HepG2 (cell line): Measurements from ENCODE around the gene RRP8. TPM values are rescaled to one million over a fixed set of nuclear protein-coding genes. Genes with fewer than 3 reads are reported as not detected.

Experiments used
- CEBPG ChIP-seq: IDR thresholded peaks from 2 replicates; pipeline ENCODE4 v1.6.1; 2016
- CHD2 ChIP-seq: IDR thresholded peaks from 2 replicates; pipeline ENCODE4 v1.6.1; 2011; ENCODE audit warnings: low read depth, low read length, improper control_type of control experiment
- FOXK2 ChIP-seq: fragments of 450-650 bp; IDR thresholded peaks from 2 replicates; pipeline ENCODE4 v1.6.1; 2016
- JDP2 ChIP-seq: sonication (generic); formaldehyde crosslinking; IDR thresholded peaks from 2 replicates; pipeline ENCODE4 v1.8.1; 2022; ENCODE audit warnings: missing genetic modification reagents, borderline replicate concordance
- MAFK ChIP-seq, 2 experiments: IDR thresholded peaks in 1 of 2; conservative IDR thresholded peaks in 1 of 2; 2 replicates each; pipeline ENCODE4 v1.6.1; 2011; ENCODE audit warnings: improper control_type of control experiment in 2 of 2, low read length in 2 of 2
- NFIC ChIP-seq: IDR thresholded peaks from 2 replicates; pipeline ENCODE4 v1.6.1; 2012; ENCODE audit warnings: mild to moderate bottlenecking, low read length, inconsistent platforms
- NR2C2 ChIP-seq: sonication (generic); formaldehyde crosslinking; IDR thresholded peaks from 2 replicates; pipeline ENCODE4 v1.4.0; 2020; ENCODE audit warnings: missing genetic modification reagents, mild to moderate bottlenecking, moderate library complexity, borderline replicate concordance
- RXRB ChIP-seq: IDR thresholded peaks from 2 replicates; pipeline ENCODE4 v1.6.1; 2016; ENCODE audit warnings: borderline replicate concordance, missing genetic modification reagents, missing compliant biosample characterization
- SNAPC4 ChIP-seq: sonication (generic); formaldehyde crosslinking; IDR thresholded peaks from 2 replicates; pipeline ENCODE4 v1.4.0; 2020; ENCODE audit warnings: mild to moderate bottlenecking, missing genetic modification reagents
- STAT6 ChIP-seq: sonication (generic); formaldehyde crosslinking; IDR thresholded peaks from 2 replicates; pipeline ENCODE4 v1.4.0; 2020; ENCODE audit warnings: missing genetic modification reagents, mild to moderate bottlenecking, borderline replicate concordance
- TERF1 ChIP-seq: sonication (generic); formaldehyde crosslinking; IDR thresholded peaks from 2 replicates; pipeline ENCODE4 v1.8.0; 2022; ENCODE audit warnings: mild to moderate bottlenecking, missing genetic modification reagents, moderate library complexity
- TGIF2 ChIP-seq: IDR thresholded peaks from 2 replicates; pipeline ENCODE4 v1.6.1; 2016; ENCODE audit warnings: control low read depth, missing compliant biosample characterization
- THAP7 ChIP-seq: sonication (generic); formaldehyde crosslinking; IDR thresholded peaks from 2 replicates; pipeline ENCODE4 v1.8.1; 2023; ENCODE audit warnings: mild to moderate bottlenecking, missing genetic modification reagents
- ZBTB7B ChIP-seq: sonication (generic); formaldehyde crosslinking; IDR thresholded peaks from 2 replicates; pipeline ENCODE4 v1.4.0; 2020; ENCODE audit warnings: missing genetic modification reagents
- ZNF331 ChIP-seq: sonication (generic); formaldehyde crosslinking; IDR thresholded peaks from 2 replicates; pipeline ENCODE4 v1.4.0; 2020; ENCODE audit warnings: missing genetic modification reagents
- ZNF598 ChIP-seq: sonication (generic); formaldehyde crosslinking; IDR thresholded peaks from 2 replicates; pipeline ENCODE4 v1.5.1; 2020; ENCODE audit warnings: mild to moderate bottlenecking, missing genetic modification reagents, borderline replicate concordance
- ZNF772 ChIP-seq: sonication (generic); formaldehyde crosslinking; IDR thresholded peaks from 2 replicates; pipeline ENCODE4 v1.5.0; 2020; ENCODE audit warnings: mild to moderate bottlenecking, missing genetic modification reagents
- ZNF839 ChIP-seq: sonication (generic); formaldehyde crosslinking; IDR thresholded peaks from 2 replicates; pipeline ENCODE4 v1.4.0; 2020; ENCODE audit warnings: missing genetic modification reagents, mild to moderate bottlenecking, borderline replicate concordance
- polyA plus RNA-seq, 8 experiments: library from polyadenylated mRNA; depleted of rRNA in 3 of 8; stranded (reverse) in 7 of 8; unstranded in 1 of 8; fragments of >200 nt; fragmentation: Illumina TruSeq in 4 of 8; extraction: Trizol in 4 of 8; gene quantifications; 2 replicates each; pipeline versions ENCODE4 v1.2.1 to v1.2.3, GENCODE V29; 2011 to 2016; ENCODE audit warnings: low read depth in 4 of 8, missing spikeins in 1 of 8, mixed read lengths in 1 of 8; ENCODE audit not compliant: insufficient read depth in 1 of 8
- total RNA-seq, 5 experiments: library from RNA; depleted of rRNA; stranded (reverse); fragments of >200 nt; fragmentation: Illumina TruSeq; extraction: Trizol; gene quantifications; 2 replicates each; pipeline ENCODE4 v1.2.3, GENCODE V29; 2016; ENCODE audit warnings: low read depth in 1 of 5

The RRP8 gene
- total and polyA plus RNA-seq, 2 of the 13 experiments (the other 11 are each of a cell fraction or from before 2014, with no cell fraction given): 7.2 to 21.6 TPM

DNA sequence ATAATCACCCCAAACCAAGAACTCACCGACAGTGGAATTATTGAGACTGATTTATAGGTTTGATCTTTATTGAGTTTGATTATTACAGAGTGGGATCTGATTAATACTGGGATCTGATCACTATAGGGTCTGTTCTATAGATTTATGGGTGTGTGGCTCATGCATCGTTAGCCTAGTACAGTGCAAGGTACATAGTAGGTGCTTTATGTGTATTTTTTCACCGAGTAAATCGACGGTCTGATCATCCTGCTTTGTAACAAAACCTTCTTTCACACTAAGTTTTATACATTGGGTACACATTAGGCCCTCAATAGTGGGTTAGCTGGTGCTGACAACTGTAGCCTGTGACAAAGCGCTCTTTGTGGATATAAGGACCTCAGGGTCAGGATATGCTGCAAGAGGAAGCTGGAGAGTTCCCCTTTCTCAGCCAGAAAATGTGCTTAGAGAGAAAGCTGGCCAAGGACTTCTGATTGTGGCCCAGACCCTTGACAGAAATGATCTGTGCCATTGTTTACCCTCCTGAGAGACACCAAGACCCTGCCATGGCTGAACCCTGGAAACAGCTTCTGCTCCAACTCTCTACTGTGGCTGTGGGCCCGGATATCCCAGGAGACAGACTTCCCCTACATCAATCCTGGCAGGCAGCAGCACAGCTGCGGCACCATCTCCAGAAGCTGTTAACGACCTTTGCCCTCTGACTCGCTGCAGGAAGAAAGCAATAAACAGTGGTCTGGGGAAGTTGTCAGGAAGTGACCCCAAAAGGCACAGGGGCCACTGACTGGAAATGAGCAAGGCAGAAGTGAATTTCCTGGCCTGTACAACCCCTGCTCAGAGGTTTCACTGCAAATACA lies 31.9 kb upstream of the RRP8 start (continued):
- no peak for TF ChIP-seq TERF1 (CRISPR knock-in tag)
- TF ChIP-seq TGIF2 (CRISPR knock-in tag): no peak
- no peak for TF ChIP-seq SNAPC4 (CRISPR knock-in tag)
- TF ChIP-seq ZBTB7B (CRISPR knock-in tag): 0 out of 2 replicates have a peak, but pooled peaks have one; percentile 49
- no peak for TF ChIP-seq ZNF598
- no peak for TF ChIP-seq CHD2
- TF ChIP-seq JDP2: no peak
- peak; percentile 49; the same call in 1 of the 2 replicates for TF ChIP-seq RXRB
- TF ChIP-seq ZNF839 (CRISPR knock-in tag): no peak
- TF ChIP-seq THAP7: no peak
- TF ChIP-seq NFIC: 0 out of 2 replicates have a peak, but pooled peaks have one; percentile 1
- no peak for TF ChIP-seq MAFK (conservative IDR thresholded peaks at IDR 0.05 in 1 of 2, IDR thresholded peaks at IDR 0.05 in 1 of 2; ENCODE audit: low read length in 2 of 2)
- TF ChIP-seq NR2C2 (CRISPR knock-in tag): peak; percentile 27; the same call in 1 of the 2 replicates
- peak; percentile 16; the same call in 1 of the 2 replicates for TF ChIP-seq CEBPG
- TF ChIP-seq STAT6 (CRISPR knock-in tag): no peak
- TF ChIP-seq ZNF772 (CRISPR knock-in tag): no peak
- TF ChIP-seq ZNF331: peak; percentile 10; the same call in 1 of the 2 replicates
- TF ChIP-seq FOXK2: no peak
